HG03045 (cell line): ENCODE measurements around the gene ATP8A2.

Experiments used
- ATAC-seq: cut with Tn5 transposase; IDR thresholded peaks from one replicate; pipeline ENCODE4 v1.9.1; 2021; ENCODE audit warnings: mild to moderate bottlenecking, moderate library complexity; ENCODE audit not compliant: unreplicated experiment

ATP8A2 gene

GRCh38 chr13:25682276-25682675 lies 310.5 kb downstream of the ATP8A2 start:
- ATAC-seq = no peak

- ATAC-seq = no peak
Observed at GRCh38 chr13:25683056-25683455, 311.3 kb downstream of the ATP8A2 start.

- no peak for ATAC-seq
Observed at GRCh38 chr13:25683662-25684370, 312.0 kb downstream of the ATP8A2 start.

- no peak for ATAC-seq
Observed at GRCh38 chr13:25684491-25684890, 312.7 kb downstream of the ATP8A2 start.

- ATAC-seq = no peak
Observed at GRCh38 chr13:25686831-25687470, 315.2 kb downstream of the ATP8A2 start.

GRCh38 chr13:25687471-25688225 lies 315.9 kb downstream of the ATP8A2 start:
- no peak for ATAC-seq

GRCh38 chr13:25688536-25688935 lies 316.8 kb downstream of the ATP8A2 start:
- ATAC-seq = no peak

GRCh38 chr13:25689539-25689938 lies 317.8 kb downstream of the ATP8A2 start:
- ATAC-seq = no peak

GRCh38 chr13:25690582-25690981 lies 318.8 kb downstream of the ATP8A2 start:
- no peak for ATAC-seq

GRCh38 chr13:25691654-25692053 lies 319.9 kb downstream of the ATP8A2 start:
- no peak for ATAC-seq

GRCh38 chr13:25692099-25692498 lies 320.3 kb downstream of the ATP8A2 start:
- ATAC-seq = no peak

GRCh38 chr13:25699056-25699455 lies 327.3 kb downstream of the ATP8A2 start:
- no peak for ATAC-seq

GRCh38 chr13:25699600-25699999 lies 327.8 kb downstream of the ATP8A2 start:
- no peak for ATAC-seq

- no peak for ATAC-seq
Observed at GRCh38 chr13:25701304-25701703, 329.5 kb downstream of the ATP8A2 start.

- no peak for ATAC-seq
Observed at GRCh38 chr13:25702386-25702785, 330.6 kb downstream of the ATP8A2 start.

- no peak for ATAC-seq
Observed at GRCh38 chr13:25707726-25708125, 336.0 kb downstream of the ATP8A2 start.

- no peak for ATAC-seq
Observed at GRCh38 chr13:25708268-25708667, 336.5 kb downstream of the ATP8A2 start.

- no peak for ATAC-seq
Observed at GRCh38 chr13:25709088-25709487, 337.3 kb downstream of the ATP8A2 start.

GRCh38 chr13:25715760-25716159 lies 344.0 kb downstream of the ATP8A2 start:
- no peak for ATAC-seq

GRCh38 chr13:25717666-25718197 lies 346.0 kb downstream of the ATP8A2 start:
- ATAC-seq = no peak

GRCh38 chr13:25719666-25720065 lies 347.9 kb downstream of the ATP8A2 start:
- no peak for ATAC-seq

GRCh38 chr13:25722893-25723292 lies 351.1 kb downstream of the ATP8A2 start:
- ATAC-seq = no peak
